GM10266 (cell line): ENCODE results near the gene TCF12.

Experiments
- DNase-seq: peaks from one replicate; pipeline ENCODE4 v3.0.0; 2012; ENCODE audit errors: extremely low spot score
- TF ChIP-seq, protein P1 (sequence below): IDR thresholded peaks from 2 replicates; pipeline ENCODE4 v1.5.1; 2012; ENCODE audit warnings: mild to moderate bottlenecking, low read depth; ENCODE audit not compliant: control insufficient read depth, insufficient read depth; ENCODE audit errors: missing control alignments

Gene TCF12

DNA sequence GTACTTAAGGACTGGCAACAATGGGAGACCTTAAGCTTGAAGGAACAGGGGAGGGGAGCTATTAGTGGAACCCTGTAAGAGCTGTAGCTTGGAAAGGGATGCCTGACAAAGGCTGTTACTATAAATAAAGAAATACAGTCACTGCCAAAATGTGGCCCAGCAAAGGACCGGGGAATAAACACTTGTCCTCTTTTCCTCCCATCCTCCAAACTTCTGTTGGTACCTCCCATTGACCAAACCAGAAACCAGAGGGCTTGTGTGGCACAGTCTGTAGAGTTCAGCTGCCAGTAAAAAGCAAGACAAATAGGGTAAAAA is 25.1 kb upstream of the TCF12 start:
- TF ChIP-seq, protein P1, sequence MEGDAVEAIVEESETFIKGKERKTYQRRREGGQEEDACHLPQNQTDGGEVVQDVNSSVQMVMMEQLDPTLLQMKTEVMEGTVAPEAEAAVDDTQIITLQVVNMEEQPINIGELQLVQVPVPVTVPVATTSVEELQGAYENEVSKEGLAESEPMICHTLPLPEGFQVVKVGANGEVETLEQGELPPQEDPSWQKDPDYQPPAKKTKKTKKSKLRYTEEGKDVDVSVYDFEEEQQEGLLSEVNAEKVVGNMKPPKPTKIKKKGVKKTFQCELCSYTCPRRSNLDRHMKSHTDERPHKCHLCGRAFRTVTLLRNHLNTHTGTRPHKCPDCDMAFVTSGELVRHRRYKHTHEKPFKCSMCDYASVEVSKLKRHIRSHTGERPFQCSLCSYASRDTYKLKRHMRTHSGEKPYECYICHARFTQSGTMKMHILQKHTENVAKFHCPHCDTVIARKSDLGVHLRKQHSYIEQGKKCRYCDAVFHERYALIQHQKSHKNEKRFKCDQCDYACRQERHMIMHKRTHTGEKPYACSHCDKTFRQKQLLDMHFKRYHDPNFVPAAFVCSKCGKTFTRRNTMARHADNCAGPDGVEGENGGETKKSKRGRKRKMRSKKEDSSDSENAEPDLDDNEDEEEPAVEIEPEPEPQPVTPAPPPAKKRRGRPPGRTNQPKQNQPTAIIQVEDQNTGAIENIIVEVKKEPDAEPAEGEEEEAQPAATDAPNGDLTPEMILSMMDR: no peak
- no peak for DNase-seq

DNA sequence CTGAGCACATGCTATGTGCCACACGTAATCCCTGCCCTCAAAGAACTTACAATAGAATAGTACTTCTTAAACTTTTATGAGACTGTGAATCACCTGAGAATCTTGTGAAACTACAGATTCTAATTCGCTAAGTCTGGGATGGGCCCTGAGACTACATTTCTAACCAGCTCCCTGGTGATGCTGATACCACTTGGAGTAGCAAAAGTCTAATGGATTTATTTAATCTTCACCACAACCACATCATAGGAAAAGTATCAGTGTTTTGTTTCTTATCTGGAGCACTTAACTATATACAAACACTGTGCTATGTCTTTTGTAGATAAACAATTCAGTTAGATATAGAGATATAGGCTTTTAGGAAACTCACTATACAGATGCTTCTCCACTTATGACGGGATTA is 23.8 kb upstream of the TCF12 start:
- TF ChIP-seq, protein P1: no peak
- DNase-seq: no peak

DNA sequence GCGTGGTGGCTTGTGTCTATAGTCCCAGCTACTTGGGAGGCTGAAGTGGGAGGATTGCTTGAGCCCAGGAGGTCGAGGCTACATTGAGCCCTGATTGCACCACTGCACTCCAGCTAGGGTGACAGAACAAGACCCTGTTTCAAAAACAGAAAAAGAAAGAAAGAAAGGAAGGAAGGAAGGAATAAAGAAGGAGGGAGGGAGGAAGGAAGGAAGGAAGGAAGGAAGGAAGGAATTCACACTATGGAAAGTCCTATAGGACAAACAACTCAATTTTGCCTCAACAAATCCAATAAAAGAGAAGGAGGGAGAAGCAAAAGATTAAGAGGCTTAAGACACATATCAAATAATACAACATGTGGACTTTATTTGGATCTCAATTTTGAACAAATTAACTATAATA is 16.5 kb upstream of the TCF12 start:
- TF ChIP-seq, protein P1: no peak
- DNase-seq: no peak

DNA sequence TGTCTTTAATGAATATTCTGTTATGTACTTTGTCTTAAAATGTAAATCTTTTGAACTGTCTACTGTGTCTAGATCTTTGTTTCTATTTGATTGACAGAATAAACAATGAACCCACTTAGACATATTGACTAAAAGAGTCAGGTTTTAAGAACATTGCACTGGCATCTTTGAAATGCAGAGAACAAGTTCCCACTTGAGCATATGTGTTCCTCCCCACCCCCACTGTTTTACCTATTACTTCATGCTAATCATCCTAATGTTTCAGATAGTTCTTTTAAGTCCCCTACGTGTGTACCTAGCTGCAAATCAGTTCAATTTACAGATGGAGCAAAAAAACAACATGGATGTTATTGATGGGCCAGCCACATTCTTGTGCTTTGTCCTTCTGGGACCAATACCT is 11.7 kb upstream of the TCF12 start:
- TF ChIP-seq, protein P1: no peak
- DNase-seq: no peak

DNA sequence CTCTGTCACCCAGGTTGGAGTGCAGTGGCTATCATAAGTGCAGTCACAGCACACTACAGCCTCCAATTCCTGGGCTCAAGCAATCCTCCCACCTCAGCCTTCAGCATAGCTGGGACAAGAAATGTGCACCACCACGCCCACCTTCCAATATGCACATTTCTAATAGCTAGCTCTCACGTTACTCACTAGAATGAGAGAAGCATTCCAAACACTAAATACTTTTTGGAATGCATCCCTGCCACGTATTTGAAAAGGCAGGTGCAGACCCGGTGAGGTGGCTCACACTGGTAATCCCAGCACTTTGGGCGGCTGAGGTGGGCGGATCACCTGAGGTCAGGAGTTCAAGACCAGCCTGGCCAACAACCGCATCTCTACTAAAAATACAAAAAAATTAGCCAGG is 7.6 kb upstream of the TCF12 start:
- TF ChIP-seq, protein P1: no peak
- DNase-seq: no peak

DNA sequence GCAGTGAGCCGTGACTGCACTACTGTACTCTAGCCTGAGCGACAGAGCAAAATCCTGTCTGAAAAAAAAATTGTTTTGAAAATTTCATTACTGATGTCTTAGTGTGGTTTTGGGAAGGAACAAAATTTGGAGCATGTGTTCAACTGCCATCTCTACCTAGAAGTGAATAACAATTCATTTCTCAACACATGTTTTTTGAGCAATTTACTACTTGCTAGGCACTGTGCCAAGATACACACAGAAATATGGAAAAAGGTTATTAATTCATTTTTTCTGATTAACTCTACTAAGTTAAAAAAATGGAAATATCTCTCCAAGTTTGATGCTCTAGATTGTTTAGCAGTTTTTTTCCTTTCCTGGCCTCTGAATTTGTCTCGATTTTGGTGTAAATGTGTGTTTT is 5.2 kb upstream of the TCF12 start:
- DNase-seq: no peak
- TF ChIP-seq, protein P1: no peak

DNA sequence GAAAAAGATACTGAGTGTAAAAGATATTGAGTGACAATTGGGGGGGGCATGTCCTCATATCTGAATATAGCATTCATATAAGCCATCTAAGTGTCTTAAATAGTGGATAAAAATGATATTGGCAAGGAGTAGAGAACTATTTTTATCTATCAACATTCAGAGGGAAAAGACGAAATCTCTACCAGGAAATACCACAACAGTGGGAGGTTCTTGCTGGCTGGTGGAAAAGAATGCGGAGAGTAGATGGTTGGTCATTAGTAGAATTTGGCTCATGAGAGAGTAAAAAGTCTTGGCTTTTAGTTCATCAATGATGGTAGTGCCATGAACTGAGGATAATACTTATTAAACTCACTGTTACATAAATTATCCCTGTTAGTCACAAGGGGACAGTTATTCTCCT is 4.8 kb upstream of the TCF12 start:
- no peak for DNase-seq
- TF ChIP-seq, protein P1: no peak
